Measurements from ENCODE around the gene SLPI.

- no peak for TF ChIP-seq CTCF (conservative IDR thresholded peaks at IDR 0.05)
- no peak for TF ChIP-seq ZFX (IDR thresholded peaks at IDR 0.05)
Measured at GRCh38 chr20:45258664-45259063, 4.3 kb upstream of the SLPI start.
